ENCODE results near the gene NUP54. TPM values are rescaled to one million over a fixed set of nuclear protein-coding genes. Genes with fewer than 3 reads are reported as not detected.

The NUP54 gene
- total RNA-seq, 1 donor from 2014 or later: 34.5 TPM

DNA sequence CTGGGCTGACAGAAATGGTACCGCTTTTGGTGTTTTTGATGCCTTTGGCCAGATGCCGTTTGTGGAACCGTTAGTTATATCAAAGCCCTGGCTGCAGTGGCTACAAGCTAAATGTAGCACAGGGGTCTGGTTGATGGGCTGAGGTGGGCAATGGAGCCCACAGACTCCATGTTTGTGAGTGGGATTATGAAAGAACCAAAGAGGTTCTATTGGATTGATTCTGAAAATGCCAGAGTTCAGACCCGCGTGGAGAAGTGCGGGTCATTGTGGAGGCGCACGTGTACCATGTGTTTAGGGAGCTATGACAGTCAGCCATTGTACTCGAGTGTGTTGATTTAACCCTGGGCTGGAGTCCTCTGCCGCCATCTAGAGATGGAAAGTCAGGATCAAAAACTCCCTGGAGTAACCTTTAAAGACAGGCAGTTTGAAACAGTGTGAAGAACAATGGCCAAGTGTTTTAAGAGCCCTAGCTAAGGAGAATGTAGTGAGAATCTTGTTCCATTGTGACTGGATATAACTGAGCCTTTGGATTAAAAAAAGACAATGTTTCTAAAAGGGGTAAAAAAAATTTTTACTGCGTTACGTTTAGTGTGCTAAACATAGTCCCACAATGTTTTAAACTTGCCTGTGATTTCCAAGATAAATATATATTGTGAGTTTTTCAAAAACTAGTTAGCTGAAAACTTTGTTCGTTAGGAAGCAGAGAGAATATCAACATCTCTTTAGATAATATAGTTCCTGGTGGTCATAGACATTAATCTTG lies 61.0 kb downstream of the NUP54 start:
- no peaks in the 10 kb centered on the region for H3K9me3 ChIP-seq
- H3K4me3 ChIP-seq: no peak overlapping the region
- H3K27ac ChIP-seq: no peak overlapping the region
- no peaks in the 10 kb centered on the region for H3K36me3 ChIP-seq
- no peaks in the 10 kb centered on the region for H3K4me1 ChIP-seq
- intact Hi-C loops (cut with DNase I): no loop called here
- TF ChIP-seq, protein P1, sequence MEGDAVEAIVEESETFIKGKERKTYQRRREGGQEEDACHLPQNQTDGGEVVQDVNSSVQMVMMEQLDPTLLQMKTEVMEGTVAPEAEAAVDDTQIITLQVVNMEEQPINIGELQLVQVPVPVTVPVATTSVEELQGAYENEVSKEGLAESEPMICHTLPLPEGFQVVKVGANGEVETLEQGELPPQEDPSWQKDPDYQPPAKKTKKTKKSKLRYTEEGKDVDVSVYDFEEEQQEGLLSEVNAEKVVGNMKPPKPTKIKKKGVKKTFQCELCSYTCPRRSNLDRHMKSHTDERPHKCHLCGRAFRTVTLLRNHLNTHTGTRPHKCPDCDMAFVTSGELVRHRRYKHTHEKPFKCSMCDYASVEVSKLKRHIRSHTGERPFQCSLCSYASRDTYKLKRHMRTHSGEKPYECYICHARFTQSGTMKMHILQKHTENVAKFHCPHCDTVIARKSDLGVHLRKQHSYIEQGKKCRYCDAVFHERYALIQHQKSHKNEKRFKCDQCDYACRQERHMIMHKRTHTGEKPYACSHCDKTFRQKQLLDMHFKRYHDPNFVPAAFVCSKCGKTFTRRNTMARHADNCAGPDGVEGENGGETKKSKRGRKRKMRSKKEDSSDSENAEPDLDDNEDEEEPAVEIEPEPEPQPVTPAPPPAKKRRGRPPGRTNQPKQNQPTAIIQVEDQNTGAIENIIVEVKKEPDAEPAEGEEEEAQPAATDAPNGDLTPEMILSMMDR (IDR thresholded peaks at IDR 0.05): peak; percentile 36
- DNase-seq (no peak), ATAC-seq (peak; percentile 69 to 72)
- H3K27me3 ChIP-seq (ENCODE audit: low read depth): no peaks in the 10 kb centered on the region

GRCh38 chr4:76084542-76084941 lies 63.7 kb downstream of the NUP54 start:
- no peaks in the 10 kb centered on the region for H3K27me3 ChIP-seq (ENCODE audit: low read depth)
- H3K4me1 ChIP-seq: no peaks in the 10 kb centered on the region
- H3K27ac ChIP-seq: no peak overlapping the region
- H3K4me3 ChIP-seq: no peak overlapping the region
- TF ChIP-seq, protein P1 (IDR thresholded peaks at IDR 0.05): no peak
- intact Hi-C loops (cut with DNase I): no loop called here
- H3K36me3 ChIP-seq: no peaks in the 10 kb centered on the region
- DNase-seq (no peak), ATAC-seq (no peak)
- no peaks in the 10 kb centered on the region for H3K9me3 ChIP-seq

GRCh38 chr4:76083386-76083988 lies 64.7 kb downstream of the NUP54 start:
- ATAC-seq (no peak), DNase-seq (no peak)
- Histone ChIP-seq H3K27ac (no peak overlapping the region), H3K27me3 (ENCODE audit: low read depth) (no peaks in the 10 kb centered on the region), H3K9me3 (no peaks in the 10 kb centered on the region), H3K4me3 (no peak overlapping the region), H3K4me1 (no peaks in the 10 kb centered on the region), H3K36me3 (no peaks in the 10 kb centered on the region)
- TF ChIP-seq, protein P1 (IDR thresholded peaks at IDR 0.05): no peak
- intact Hi-C loops (cut with DNase I): no loop called here

DNA sequence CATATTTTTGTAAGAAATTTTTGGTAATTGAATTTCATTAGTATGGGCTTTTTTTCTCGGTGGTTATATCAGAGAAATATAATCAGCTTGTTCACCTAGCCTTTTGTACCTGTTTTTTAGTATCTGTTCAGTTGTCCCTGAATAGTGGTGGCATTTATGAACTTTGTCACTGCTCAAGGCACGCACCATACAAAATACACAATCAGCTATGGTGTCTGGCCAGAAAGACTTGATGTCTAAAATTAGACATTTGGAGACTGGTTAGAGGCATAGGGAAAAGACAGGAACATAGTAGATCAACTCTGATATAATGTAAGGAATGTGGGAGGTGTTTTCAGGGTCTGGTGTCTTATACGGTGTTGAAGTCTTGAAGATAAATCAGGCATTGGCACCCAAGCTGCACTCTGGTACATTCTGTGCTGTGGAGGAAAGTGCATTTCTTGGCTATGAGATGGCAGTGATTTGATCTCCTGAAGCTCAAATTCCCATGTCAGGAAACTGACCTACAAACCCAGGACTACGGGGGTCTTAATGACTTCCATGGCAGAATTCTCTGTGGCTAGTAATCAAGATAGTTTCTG lies 70.1 kb downstream of the NUP54 start:
- TF ChIP-seq, protein P1 (IDR thresholded peaks at IDR 0.05): no peak
- DNase-seq (no peak), ATAC-seq (no peak)
- Histone ChIP-seq H3K9me3 (no peaks in the 10 kb centered on the region), H3K4me3 (no peak overlapping the region), H3K36me3 (no peaks in the 10 kb centered on the region), H3K27ac (no peak overlapping the region), H3K4me1 (no peaks in the 10 kb centered on the region), H3K27me3 (ENCODE audit: low read depth) (no peaks in the 10 kb centered on the region)
- intact Hi-C loops (cut with DNase I): no loop called here

- ATAC-seq (no peak), DNase-seq (no peak)
- Histone ChIP-seq H3K27ac (no peak overlapping the region), H3K4me3 (no peak overlapping the region), H3K27me3 (ENCODE audit: low read depth) (no peaks in the 10 kb centered on the region), H3K36me3 (no peaks in the 10 kb centered on the region), H3K4me1 (no peaks in the 10 kb centered on the region), H3K9me3 (no peaks in the 10 kb centered on the region)
- TF ChIP-seq, protein P1 (IDR thresholded peaks at IDR 0.05): no peak
- intact Hi-C loops (cut with DNase I): no loop called here
Observed at GRCh38 chr4:76074993-76075600, 73.1 kb downstream of the NUP54 start.
